Caco-2 (cell line): Measurements from ENCODE around the gene OTOG. TPM values are rescaled to one million over a fixed set of nuclear protein-coding genes. Genes with fewer than 3 reads are reported as not detected.

ENCODE experiments used
- BruUV-seq: library from RNA; stranded (reverse); fragments of 400-500 nt; replicated peaks from 2 replicates; lab custom pipeline; 2021; lab: Mats Ljungman, UMichigan
- CTCF ChIA-PET: fragments of 300-600 bp; sonication (Branson Sonifier 250); formaldehyde crosslinking; loops from one replicate; lab custom pipeline; 2022; ENCODE audit warnings: antibody characterized with exemption; lab: Charles Lee
- POLR2A ChIA-PET: fragments of 300-600 bp; sonication (Branson Sonifier 250); formaldehyde crosslinking; loops from one replicate; lab custom pipeline; 2022; ENCODE audit warnings: antibody characterized with exemption; lab: Charles Lee
- DNase-seq, 2 experiments: peaks; one replicate each; pipeline versions ENCODE4 v3.0.0 to v3.0.0-alpha.2; 2020 to 2022
- H3K27me3 ChIP-seq: replicated peaks from 2 replicates; pipeline ENCODE4 v1.6.0; 2011; ENCODE audit warnings: low read length; ENCODE audit not compliant: control insufficient read depth, insufficient read depth
- H3K36me3 ChIP-seq: 2 replicates; pipeline ENCODE4 v1.5.1; 2011; ENCODE audit warnings: low read length; ENCODE audit not compliant: control insufficient read depth, insufficient read depth
- H3K4me1 ChIP-seq: fragments of 250-450 bp; sonication (Bioruptor Pico); 2 replicates; pipeline ENCODE4 v1.5.1; 2020; ENCODE audit warnings: mild to moderate bottlenecking
- H3K4me3 ChIP-seq: 2 replicates; pipeline ENCODE4 v1.5.1; 2011; ENCODE audit warnings: low read depth, mild to moderate bottlenecking, control low read depth, low read length
- H3K9me3 ChIP-seq: fragments of 250-450 bp; sonication (Bioruptor Pico); 2 replicates; pipeline ENCODE4 v1.5.1; 2020; ENCODE audit warnings: mild to moderate bottlenecking, moderate library complexity
- H3K27ac Mint-ChIP-seq: one replicate; pipeline ENCODE4 v1.8.0; 2022; ENCODE audit warnings: mixed read lengths; ENCODE audit not compliant: unreplicated experiment
- H3K27me3 Mint-ChIP-seq: one replicate; pipeline ENCODE4 v1.8.0; 2022; ENCODE audit warnings: mixed read lengths; ENCODE audit not compliant: insufficient read depth, unreplicated experiment
- H3K36me3 Mint-ChIP-seq: one replicate; pipeline ENCODE4 v1.8.0; 2022; ENCODE audit warnings: mild to moderate bottlenecking, mixed read lengths; ENCODE audit not compliant: insufficient read depth, unreplicated experiment
- H3K4me1 Mint-ChIP-seq: one replicate; pipeline ENCODE4 v1.8.0; 2022; ENCODE audit warnings: low read depth, mixed read lengths; ENCODE audit not compliant: unreplicated experiment
- H3K4me3 Mint-ChIP-seq: one replicate; pipeline ENCODE4 v1.8.0; 2022; ENCODE audit warnings: mild to moderate bottlenecking, moderate library complexity, mixed read lengths; ENCODE audit not compliant: unreplicated experiment
- H3K9me3 Mint-ChIP-seq: one replicate; pipeline ENCODE4 v1.8.0; 2022; ENCODE audit warnings: mixed read lengths; ENCODE audit not compliant: unreplicated experiment
- CTCF ChIP-seq, 2 experiments: fragments of 200-600 bp in 1 of 2; IDR thresholded peaks; 1 replicate in 1 of 2; 2 replicates in 1 of 2; pipeline versions ENCODE4 v1.5.1 to v1.8.0; 2011 to 2022; ENCODE audit warnings: antibody characterized with exemption in 1 of 2, control low read depth in 1 of 2, inconsistent platforms in 1 of 2, low read depth in 1 of 2, low read length in 1 of 2, mild to moderate bottlenecking in 1 of 2, moderate library complexity in 1 of 2; ENCODE audit not compliant: insufficient read depth in 1 of 2, severe bottlenecking in 1 of 2, unreplicated experiment in 1 of 2
- intact Hi-C: fragments of 100-400 bp; cut with micrococcal nuclease; formaldehyde crosslinking; loops from one replicate; pipeline ENCODE4 v1.10.0; 2022; ENCODE audit not compliant: unreplicated experiment
- total RNA-seq: library from RNA; stranded (reverse); gene quantifications from 2 replicates; pipeline ENCODE4 v1.2.3, GENCODE V29; 2022

Gene OTOG
- total RNA-seq, 1 experiment from 2014 or later: 0.95 TPM

GRCh38 chr11:17590463-17590862, 43.4 kb downstream of the OTOG start:
- ChIA-PET POLR2A (no interaction called here), CTCF (no interaction called here)
- H3K9me3 Mint-ChIP-seq: no peaks in the 10 kb centered on the region
- Histone ChIP-seq H3K36me3 (no peaks in the 10 kb centered on the region), H3K4me1 (no peaks in the 10 kb centered on the region), H3K4me3 (no peak overlapping the region), H3K27me3 (no peaks in the 10 kb centered on the region), H3K9me3 (no peaks in the 10 kb centered on the region)
- DNase-seq: peak in 1 of 2 experiments; percentile 5
- H3K27me3 Mint-ChIP-seq: no peaks in the 10 kb centered on the region
- BruUV-seq: no TSS peak
- no peak overlapping the region for H3K27ac Mint-ChIP-seq
- H3K4me1 Mint-ChIP-seq: no peaks in the 10 kb centered on the region
- TF ChIP-seq CTCF (IDR thresholded peaks at IDR 0.05; ENCODE audit: insufficient read depth in 1 of 2, low read depth in 1 of 2, low read length in 1 of 2, severe bottlenecking in 1 of 2, unreplicated experiment in 1 of 2): no peak
- no peaks in the 10 kb centered on the region for H3K36me3 Mint-ChIP-seq
- intact Hi-C loops: no loop called here
- H3K4me3 Mint-ChIP-seq: no peak overlapping the region

- H3K27ac Mint-ChIP-seq: no peak overlapping the region
- CTCF ChIA-PET: no interaction called here
Observed at GRCh38 chr11:17591293-17591692, 44.2 kb downstream of the OTOG start.

GRCh38 chr11:17593466-17594245, 46.6 kb downstream of the OTOG start:
- TF ChIP-seq CTCF (IDR thresholded peaks at IDR 0.05; ENCODE audit: insufficient read depth in 1 of 2, low read depth in 1 of 2, low read length in 1 of 2, severe bottlenecking in 1 of 2, unreplicated experiment in 1 of 2): no peak
- Mint-ChIP-seq H3K36me3 (no peaks in the 10 kb centered on the region), H3K4me1 (no peaks in the 10 kb centered on the region)

More at GRCh38 chr11:17591293-17591692, 44.2 kb downstream of the OTOG start:
- no TSS peak for BruUV-seq
- Mint-ChIP-seq H3K4me1 (no peaks in the 10 kb centered on the region), H3K9me3 (no peaks in the 10 kb centered on the region), H3K27me3 (no peaks in the 10 kb centered on the region), H3K4me3 (no peak overlapping the region), H3K36me3 (no peaks in the 10 kb centered on the region)
- no peaks in the 10 kb centered on the region for H3K9me3 ChIP-seq
- no peak overlapping the region for H3K4me3 ChIP-seq
- no peaks in the 10 kb centered on the region for H3K4me1 ChIP-seq
- intact Hi-C loops: no loop called here
- POLR2A ChIA-PET: no interaction called here
- H3K36me3 ChIP-seq: no peaks in the 10 kb centered on the region
- peak in 1 of 2 experiments; percentile 21 for DNase-seq
- no peaks in the 10 kb centered on the region for H3K27me3 ChIP-seq
- TF ChIP-seq CTCF (IDR thresholded peaks at IDR 0.05; ENCODE audit: insufficient read depth in 1 of 2, low read depth in 1 of 2, low read length in 1 of 2, severe bottlenecking in 1 of 2, unreplicated experiment in 1 of 2): no peak

More at GRCh38 chr11:17593466-17594245, 46.6 kb downstream of the OTOG start:
- POLR2A ChIA-PET: no interaction called here
- no peaks in the 10 kb centered on the region for H3K27me3 Mint-ChIP-seq
- peak in 1 of 2 experiments; percentile 22 for DNase-seq
- H3K4me3 ChIP-seq: no peak overlapping the region
- no TSS peak for BruUV-seq
- no peaks in the 10 kb centered on the region for H3K9me3 Mint-ChIP-seq
- H3K36me3 ChIP-seq: no peaks in the 10 kb centered on the region
- no peaks in the 10 kb centered on the region for H3K27me3 ChIP-seq
- no peaks in the 10 kb centered on the region for H3K9me3 ChIP-seq
- H3K27ac Mint-ChIP-seq: no peak overlapping the region
- intact Hi-C loops: no loop called here
- H3K4me1 ChIP-seq: no peaks in the 10 kb centered on the region
- no peak overlapping the region for H3K4me3 Mint-ChIP-seq
- CTCF ChIA-PET: no interaction called here
